Measurements from ENCODE around the gene DCUN1D4.

The DCUN1D4 gene

GRCh38 chr4:51862199-51862598, 19.2 kb downstream of the DCUN1D4 start:
- H3K4me2 ChIP-seq (ENCODE audit: low read length, poor library complexity, severe bottlenecking), result no peak overlapping the region
- H2AK5ac ChIP-seq (ENCODE audit: low read length, severe bottlenecking), result no peak overlapping the region
- H3K27me3 ChIP-seq (ENCODE audit: control insufficient read depth in 1 of 2, insufficient read depth in 1 of 2, low read length in 2 of 2), result no peaks in the 10 kb centered on the region
- WGBS, result 100% methylated on average over 1 of the region's 1 CpG
- H3K9me3 ChIP-seq (ENCODE audit: control insufficient read depth, low read length), result no peaks in the 10 kb centered on the region
- H2AFZ ChIP-seq (ENCODE audit: low read depth, low read length), result no peak overlapping the region
- no peak overlapping the region for H3K18ac ChIP-seq (ENCODE audit: low read depth in 1 of 2, low read length in 2 of 2)
- H2BK120ac ChIP-seq (ENCODE audit: low read depth, low read length), result no peak overlapping the region
- no peak overlapping the region for H3K27ac ChIP-seq (ENCODE audit: low read length, poor library complexity, severe bottlenecking)
- DNase-seq, result no peak
- H3K4me3 ChIP-seq (ENCODE audit: insufficient read depth in 1 of 2, low read depth in 1 of 2, low read length in 2 of 2), result no peak overlapping the region
- H3K23ac ChIP-seq (ENCODE audit: low read length in 2 of 2), result no peak overlapping the region
- no peak overlapping the region for H4K91ac ChIP-seq (ENCODE audit: low read length)
- H3K4ac ChIP-seq (ENCODE audit: low read depth in 1 of 2, low read length in 2 of 2), result no peak overlapping the region
- H2BK15ac ChIP-seq (ENCODE audit: low read depth, poor library complexity, severe bottlenecking), result no peak overlapping the region
- H3K36me3 ChIP-seq (ENCODE audit: control insufficient read depth in 1 of 2, insufficient read depth in 2 of 2, low read depth in 1 of 2, low read length in 2 of 2), result peaks cover 16 to 46% of the 10 kb centered on the region in 2 experiments
- H2BK5ac ChIP-seq (ENCODE audit: low read depth, low read length, poor library complexity, severe bottlenecking), result no peak overlapping the region
- H4K8ac ChIP-seq (ENCODE audit: low read length), result no peak overlapping the region
- no peak overlapping the region for H3K9ac ChIP-seq (ENCODE audit: low read length)
- peaks cover 25% of the 10 kb centered on the region for H3K79me1 ChIP-seq (replicated peaks; ENCODE audit: low read length, poor library complexity, severe bottlenecking)
- H3K4me1 ChIP-seq (ENCODE audit: control insufficient read depth, insufficient read depth, low read depth, low read length), result peaks cover 2% of the 10 kb centered on the region
- no peak overlapping the region for H3K14ac ChIP-seq (ENCODE audit: low read length in 2 of 2)
- H2BK12ac ChIP-seq (ENCODE audit: low read length in 2 of 2), result no peak overlapping the region

DNA sequence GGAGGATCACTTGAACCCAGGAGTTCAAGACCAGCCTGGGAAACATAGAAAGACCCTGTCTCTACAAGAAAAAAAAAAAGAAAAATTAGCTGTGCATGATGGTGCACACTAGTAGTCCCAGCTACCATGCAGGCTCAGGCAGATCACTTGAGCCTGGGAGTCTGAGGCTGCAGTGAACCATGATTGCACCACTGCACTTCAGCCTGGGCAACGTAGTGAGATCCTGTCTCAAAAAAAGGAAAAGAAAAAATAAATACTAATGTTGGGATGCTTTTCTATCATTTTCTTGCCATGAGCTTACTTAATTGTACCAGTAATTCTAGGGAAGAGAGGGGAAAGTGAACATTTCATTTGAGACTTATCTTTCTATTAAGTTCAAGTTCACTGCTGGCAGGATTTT, 19.8 kb downstream of the DCUN1D4 start:
- no peak overlapping the region for H3K14ac ChIP-seq (ENCODE audit: low read length in 2 of 2)
- H3K36me3 ChIP-seq (ENCODE audit: control insufficient read depth in 1 of 2, insufficient read depth in 2 of 2, low read depth in 1 of 2, low read length in 2 of 2), result peaks cover 22 to 51% of the 10 kb centered on the region in 2 experiments
- DNase-seq, result no peak
- H3K4me2 ChIP-seq (ENCODE audit: low read length, poor library complexity, severe bottlenecking), result no peak overlapping the region
- H3K4me1 ChIP-seq (ENCODE audit: control insufficient read depth, insufficient read depth, low read depth, low read length), result peaks cover 2% of the 10 kb centered on the region
- H3K23ac ChIP-seq (ENCODE audit: low read length in 2 of 2), result no peak overlapping the region
- no CpG with 5 or more reads among the region's 1 CpG for WGBS
- peaks cover 29% of the 10 kb centered on the region for H3K79me1 ChIP-seq (replicated peaks; ENCODE audit: low read length, poor library complexity, severe bottlenecking)
- no peak overlapping the region for H2AFZ ChIP-seq (ENCODE audit: low read depth, low read length)
- H3K27me3 ChIP-seq (ENCODE audit: control insufficient read depth in 1 of 2, insufficient read depth in 1 of 2, low read length in 2 of 2), result no peaks in the 10 kb centered on the region
- H2BK12ac ChIP-seq (ENCODE audit: low read length in 2 of 2), result no peak overlapping the region
- H4K91ac ChIP-seq (ENCODE audit: low read length), result no peak overlapping the region
- no peak overlapping the region for H2AK5ac ChIP-seq (ENCODE audit: low read length, severe bottlenecking)
- H2BK15ac ChIP-seq (ENCODE audit: low read depth, poor library complexity, severe bottlenecking), result no peak overlapping the region
- no peak overlapping the region for H3K4ac ChIP-seq (ENCODE audit: low read depth in 1 of 2, low read length in 2 of 2)
- H3K4me3 ChIP-seq (ENCODE audit: insufficient read depth in 1 of 2, low read depth in 1 of 2, low read length in 2 of 2), result no peak overlapping the region
- H3K9me3 ChIP-seq (ENCODE audit: control insufficient read depth, low read length), result no peaks in the 10 kb centered on the region
- no peak overlapping the region for H2BK120ac ChIP-seq (ENCODE audit: low read depth, low read length)
- H4K8ac ChIP-seq (ENCODE audit: low read length), result no peak overlapping the region
- H3K18ac ChIP-seq (ENCODE audit: low read depth in 1 of 2, low read length in 2 of 2), result no peak overlapping the region
- no peak overlapping the region for H3K9ac ChIP-seq (ENCODE audit: low read length)
- no peak overlapping the region for H3K27ac ChIP-seq (ENCODE audit: low read length, poor library complexity, severe bottlenecking)
- H2BK5ac ChIP-seq (ENCODE audit: low read depth, low read length, poor library complexity, severe bottlenecking), result no peak overlapping the region

- no peaks in the 10 kb centered on the region for H3K27me3 ChIP-seq (ENCODE audit: control insufficient read depth in 1 of 2, insufficient read depth in 1 of 2, low read length in 2 of 2)
- H3K4me1 ChIP-seq (ENCODE audit: control insufficient read depth, insufficient read depth, low read depth, low read length), result peaks cover 8% of the 10 kb centered on the region
- no peak overlapping the region for H3K4me3 ChIP-seq (ENCODE audit: insufficient read depth in 1 of 2, low read depth in 1 of 2, low read length in 2 of 2)
- no peak for DNase-seq
- peaks cover 27 to 58% of the 10 kb centered on the region in 2 experiments for H3K36me3 ChIP-seq (ENCODE audit: control insufficient read depth in 1 of 2, insufficient read depth in 2 of 2, low read depth in 1 of 2, low read length in 2 of 2)
- H2BK5ac ChIP-seq (ENCODE audit: low read depth, low read length, poor library complexity, severe bottlenecking), result no peak overlapping the region
- H2BK120ac ChIP-seq (ENCODE audit: low read depth, low read length), result no peak overlapping the region
- no peak overlapping the region for H4K91ac ChIP-seq (ENCODE audit: low read length)
- H3K79me1 ChIP-seq (replicated peaks; ENCODE audit: low read length, poor library complexity, severe bottlenecking), result peaks cover 26% of the 10 kb centered on the region
- no peak overlapping the region for H3K9ac ChIP-seq (ENCODE audit: low read length)
- no peaks in the 10 kb centered on the region for H3K9me3 ChIP-seq (ENCODE audit: control insufficient read depth, low read length)
- H2BK15ac ChIP-seq (ENCODE audit: low read depth, poor library complexity, severe bottlenecking), result no peak overlapping the region
- H3K14ac ChIP-seq (ENCODE audit: low read length in 2 of 2), result no peak overlapping the region
- no peak overlapping the region for H2AK5ac ChIP-seq (ENCODE audit: low read length, severe bottlenecking)
- no CpG with 5 or more reads among the region's 1 CpG for WGBS
- no peak overlapping the region for H4K8ac ChIP-seq (ENCODE audit: low read length)
- no peak overlapping the region for H3K4me2 ChIP-seq (ENCODE audit: low read length, poor library complexity, severe bottlenecking)
- H3K27ac ChIP-seq (ENCODE audit: low read length, poor library complexity, severe bottlenecking), result no peak overlapping the region
- no peak overlapping the region for H3K23ac ChIP-seq (ENCODE audit: low read length in 2 of 2)
- H2AFZ ChIP-seq (ENCODE audit: low read depth, low read length), result no peak overlapping the region
- no peak overlapping the region for H3K18ac ChIP-seq (ENCODE audit: low read depth in 1 of 2, low read length in 2 of 2)
- no peak overlapping the region for H3K4ac ChIP-seq (ENCODE audit: low read depth in 1 of 2, low read length in 2 of 2)
- H2BK12ac ChIP-seq (ENCODE audit: low read length in 2 of 2), result no peak overlapping the region
These were observed 22.8 kb downstream of the DCUN1D4 start for GRCh38 chr4:51865717-51866116.

GRCh38 chr4:51866835-51867234, 23.9 kb downstream of the DCUN1D4 start:
- Histone ChIP-seq H3K4me3 (ENCODE audit: insufficient read depth in 1 of 2, low read depth in 1 of 2, low read length in 2 of 2) (peak overlapping the region in 1 of 2 experiments; percentile 18), H3K23ac (ENCODE audit: low read length in 2 of 2) (no peak overlapping the region), H3K18ac (ENCODE audit: low read depth in 1 of 2, low read length in 2 of 2) (no peak overlapping the region), H3K27me3 (ENCODE audit: control insufficient read depth in 1 of 2, insufficient read depth in 1 of 2, low read length in 2 of 2) (no peaks in the 10 kb centered on the region), H3K4me2 (ENCODE audit: low read length, poor library complexity, severe bottlenecking) (no peak overlapping the region), H3K9ac (ENCODE audit: low read length) (no peak overlapping the region), H3K36me3 (ENCODE audit: control insufficient read depth in 1 of 2, insufficient read depth in 2 of 2, low read depth in 1 of 2, low read length in 2 of 2) (peaks cover 29 to 66% of the 10 kb centered on the region in 2 experiments), H2BK5ac (ENCODE audit: low read depth, low read length, poor library complexity, severe bottlenecking) (no peak overlapping the region), H3K4ac (ENCODE audit: low read depth in 1 of 2, low read length in 2 of 2) (no peak overlapping the region), H2AK5ac (ENCODE audit: low read length, severe bottlenecking) (no peak overlapping the region), H2BK12ac (ENCODE audit: low read length in 2 of 2) (no peak overlapping the region), H2BK15ac (ENCODE audit: low read depth, poor library complexity, severe bottlenecking) (no peak overlapping the region), H3K9me3 (ENCODE audit: control insufficient read depth, low read length) (no peaks in the 10 kb centered on the region), H3K14ac (ENCODE audit: low read length in 2 of 2) (no peak overlapping the region), H4K91ac (ENCODE audit: low read length) (no peak overlapping the region), H3K79me1 (replicated peaks; ENCODE audit: low read length, poor library complexity, severe bottlenecking) (peaks cover 29% of the 10 kb centered on the region), H3K4me1 (ENCODE audit: control insufficient read depth, insufficient read depth, low read depth, low read length) (peaks cover 10% of the 10 kb centered on the region), H4K8ac (ENCODE audit: low read length) (no peak overlapping the region), H3K27ac (ENCODE audit: low read length, poor library complexity, severe bottlenecking) (no peak overlapping the region), H2BK120ac (ENCODE audit: low read depth, low read length) (no peak overlapping the region), H2AFZ (ENCODE audit: low read depth, low read length) (no peak overlapping the region)
- 98% methylated on average over 7 of the region's 7 CpGs for WGBS
- DNase-seq, result no peak

Data from mesenchymal stem cell (in vitro differentiated cells and primary cell).